HepG2 (cell line): ENCODE data around the gene CABLES1. TPM values are rescaled to one million over a fixed set of nuclear protein-coding genes. Genes with fewer than 3 reads are reported as not detected.

Source experiments
- BCL6 ChIP-seq: IDR thresholded peaks from 2 replicates; pipeline ENCODE4 v1.6.1; 2016; ENCODE audit warnings: missing genetic modification reagents, missing compliant biosample characterization
- CEBPG ChIP-seq: IDR thresholded peaks from 2 replicates; pipeline ENCODE4 v1.6.1; 2016
- CREM ChIP-seq, 2 experiments: sonication (generic) in 1 of 2; formaldehyde crosslinking in 1 of 2; IDR thresholded peaks; 2 replicates each; pipeline versions ENCODE4 v1.4.0 to v1.6.1; 2016 to 2020; ENCODE audit warnings: antibody characterized with exemption in 1 of 2, mild to moderate bottlenecking in 1 of 2, missing genetic modification reagents in 1 of 2
- DNMT1 ChIP-seq: sonication (generic); formaldehyde crosslinking; IDR thresholded peaks from 2 replicates; pipeline ENCODE4 v1.5.1; 2020; ENCODE audit warnings: mild to moderate bottlenecking, missing genetic modification reagents
- ELF3 ChIP-seq: IDR thresholded peaks from 2 replicates; pipeline ENCODE4 v1.6.1; 2016; ENCODE audit warnings: missing genetic modification reagents, missing compliant biosample characterization
- ERF ChIP-seq: IDR thresholded peaks from 2 replicates; pipeline ENCODE4 v1.6.1; 2018; ENCODE audit warnings: missing biosample characterization, missing genetic modification reagents
- FOXA3 ChIP-seq: IDR thresholded peaks from 2 replicates; pipeline ENCODE4 v1.6.1; 2016; ENCODE audit warnings: missing genetic modification reagents, missing compliant biosample characterization
- GFI1 ChIP-seq: sonication (generic); formaldehyde crosslinking; IDR thresholded peaks from 2 replicates; pipeline ENCODE4 v1.5.0; 2020; ENCODE audit warnings: missing genetic modification reagents, mild to moderate bottlenecking, borderline replicate concordance
- HHEX ChIP-seq: IDR thresholded peaks from 2 replicates; pipeline ENCODE4 v1.6.1; 2016; ENCODE audit warnings: control low read depth
- KDM2A ChIP-seq: sonication (generic); formaldehyde crosslinking; IDR thresholded peaks from 2 replicates; pipeline ENCODE4 v1.4.0; 2020; ENCODE audit warnings: low read depth, missing genetic modification reagents, borderline replicate concordance
- KDM4B ChIP-seq: sonication (generic); formaldehyde crosslinking; IDR thresholded peaks from 2 replicates; pipeline ENCODE4 v1.4.0; 2020; ENCODE audit warnings: missing genetic modification reagents
- MTA3 ChIP-seq: sonication (generic); formaldehyde crosslinking; IDR thresholded peaks from 2 replicates; pipeline ENCODE4 v1.4.0; 2020; ENCODE audit warnings: missing genetic modification reagents
- PHF21A ChIP-seq: sonication (generic); formaldehyde crosslinking; IDR thresholded peaks from 2 replicates; pipeline ENCODE4 v1.5.0; 2020; ENCODE audit warnings: mild to moderate bottlenecking, missing genetic modification reagents
- RXRB ChIP-seq: IDR thresholded peaks from 2 replicates; pipeline ENCODE4 v1.6.1; 2016; ENCODE audit warnings: borderline replicate concordance, missing genetic modification reagents, missing compliant biosample characterization
- SETDB1 ChIP-seq: sonication (generic); formaldehyde crosslinking; IDR thresholded peaks from 2 replicates; pipeline ENCODE4 v1.5.1; 2020; ENCODE audit warnings: missing genetic modification reagents, mild to moderate bottlenecking, borderline replicate concordance
- SKI ChIP-seq: fragments of 450-650 bp; IDR thresholded peaks from one replicate; pipeline ENCODE4 v1.6.1; 2018; ENCODE audit warnings: mild to moderate bottlenecking; ENCODE audit not compliant: partially characterized antibody
- SP140L ChIP-seq: sonication (generic); formaldehyde crosslinking; IDR thresholded peaks from 2 replicates; pipeline ENCODE4 v1.4.0; 2020; ENCODE audit warnings: missing genetic modification reagents, borderline replicate concordance
- WIZ ChIP-seq: sonication (generic); formaldehyde crosslinking; IDR thresholded peaks from 2 replicates; pipeline ENCODE4 v1.5.1; 2020; ENCODE audit warnings: mild to moderate bottlenecking, missing genetic modification reagents
- ZBTB38 ChIP-seq: sonication (generic); formaldehyde crosslinking; IDR thresholded peaks from 2 replicates; pipeline ENCODE4 v1.5.1; 2020; ENCODE audit warnings: mild to moderate bottlenecking, missing genetic modification reagents
- ZIK1 ChIP-seq: sonication (generic); formaldehyde crosslinking; IDR thresholded peaks from 2 replicates; pipeline ENCODE4 v1.5.0; 2020; ENCODE audit warnings: mild to moderate bottlenecking, low read depth, missing genetic modification reagents, borderline replicate concordance
- ZNF207 ChIP-seq: fragments of 450-650 bp; IDR thresholded peaks from 2 replicates; pipeline ENCODE4 v1.6.1; 2016; ENCODE audit warnings: antibody characterized with exemption, borderline replicate concordance
- ZNF24 ChIP-seq: fragments of 450-650 bp; IDR thresholded peaks from 2 replicates; pipeline ENCODE4 v1.6.1; 2017; ENCODE audit warnings: antibody characterized with exemption, mild to moderate bottlenecking
- ZNF563 ChIP-seq: sonication (generic); formaldehyde crosslinking; IDR thresholded peaks from 2 replicates; pipeline ENCODE4 v1.8.0; 2022; ENCODE audit warnings: mild to moderate bottlenecking, moderate library complexity, missing genetic modification reagents
- ZNF792 ChIP-seq: IDR thresholded peaks from 2 replicates; pipeline ENCODE4 v1.6.1; 2016
- ZNF83 ChIP-seq: sonication (generic); formaldehyde crosslinking; IDR thresholded peaks from 2 replicates; pipeline ENCODE4 v1.4.0; 2020; ENCODE audit warnings: missing genetic modification reagents, mild to moderate bottlenecking, borderline replicate concordance
- polyA plus RNA-seq, 8 experiments: library from polyadenylated mRNA; depleted of rRNA in 3 of 8; stranded (reverse) in 7 of 8; unstranded in 1 of 8; fragments of >200 nt; fragmentation: Illumina TruSeq in 4 of 8; extraction: Trizol in 4 of 8; gene quantifications; 2 replicates each; pipeline versions ENCODE4 v1.2.1 to v1.2.3, GENCODE V29; 2011 to 2016; ENCODE audit warnings: low read depth in 4 of 8, missing spikeins in 1 of 8, mixed read lengths in 1 of 8; ENCODE audit not compliant: insufficient read depth in 1 of 8
- total RNA-seq, 5 experiments: library from RNA; depleted of rRNA; stranded (reverse); fragments of >200 nt; fragmentation: Illumina TruSeq; extraction: Trizol; gene quantifications; 2 replicates each; pipeline ENCODE4 v1.2.3, GENCODE V29; 2016; ENCODE audit warnings: low read depth in 1 of 5
- TF ChIP-seq, protein P1 (sequence below): sonication (generic); formaldehyde crosslinking; IDR thresholded peaks from 2 replicates; pipeline ENCODE4 v1.5.0; 2020; ENCODE audit warnings: missing genetic modification reagents
- TF ChIP-seq, protein P2 (sequence below): IDR thresholded peaks from 2 replicates; pipeline ENCODE4 v1.6.1; 2016; ENCODE audit warnings: mild to moderate bottlenecking
- TF ChIP-seq, protein P3 (sequence below): sonication (generic); formaldehyde crosslinking; IDR thresholded peaks from 2 replicates; pipeline ENCODE4 v1.4.0; 2020; ENCODE audit warnings: mild to moderate bottlenecking, missing genetic modification reagents

The CABLES1 gene
- total and polyA plus RNA-seq, 2 of the 13 experiments (the other 11 are each of a cell fraction or from before 2014, with no cell fraction given), result 14.7 to 25.8 TPM

DNA sequence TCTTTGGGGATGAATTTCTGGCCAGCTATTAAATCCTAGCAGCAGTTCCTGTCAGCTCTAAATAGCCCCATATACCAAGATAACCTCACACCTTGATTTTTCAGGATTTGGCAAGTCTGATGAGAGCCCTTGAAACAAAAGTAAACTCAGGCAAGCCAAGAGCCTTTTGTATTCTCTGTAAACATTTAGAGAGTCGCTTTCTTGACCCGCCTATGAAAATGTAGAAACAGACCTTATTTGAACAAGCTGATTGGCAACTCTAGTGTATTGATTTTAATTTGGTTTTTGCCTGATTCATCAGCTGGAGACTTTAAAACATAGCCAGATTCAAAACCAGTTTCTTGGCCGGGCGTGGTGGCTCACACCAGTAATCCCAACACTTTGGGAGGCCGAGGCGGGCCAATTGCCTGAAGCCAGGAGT is 43.4 kb downstream of the CABLES1 start (continued):
- no peak for TF ChIP-seq ZNF207
- TF ChIP-seq ZNF24, result no peak
- no peak for TF ChIP-seq KDM4B (CRISPR knock-in tag)
- TF ChIP-seq SETDB1 (CRISPR knock-in tag), result no peak
- TF ChIP-seq ZNF563 (CRISPR knock-in tag), result no peak
- TF ChIP-seq KDM2A (CRISPR knock-in tag), result no peak
- TF ChIP-seq SP140L (CRISPR knock-in tag), result no peak
- TF ChIP-seq, protein P1, sequence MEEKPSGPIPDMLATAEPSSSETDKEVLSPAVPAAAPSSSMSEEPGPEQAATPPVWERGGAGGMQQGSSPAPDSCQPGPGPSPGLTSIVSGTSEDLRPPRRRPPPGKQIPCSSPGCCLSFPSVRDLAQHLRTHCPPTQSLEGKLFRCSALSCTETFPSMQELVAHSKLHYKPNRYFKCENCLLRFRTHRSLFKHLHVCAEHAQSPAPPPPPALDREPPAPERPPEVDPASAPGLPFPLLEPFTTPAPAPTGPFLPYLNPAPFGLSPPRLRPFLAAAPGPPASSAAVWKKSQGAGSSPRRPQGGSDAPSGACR (CRISPR knock-in tag), result no peak
- TF ChIP-seq, protein P2, sequence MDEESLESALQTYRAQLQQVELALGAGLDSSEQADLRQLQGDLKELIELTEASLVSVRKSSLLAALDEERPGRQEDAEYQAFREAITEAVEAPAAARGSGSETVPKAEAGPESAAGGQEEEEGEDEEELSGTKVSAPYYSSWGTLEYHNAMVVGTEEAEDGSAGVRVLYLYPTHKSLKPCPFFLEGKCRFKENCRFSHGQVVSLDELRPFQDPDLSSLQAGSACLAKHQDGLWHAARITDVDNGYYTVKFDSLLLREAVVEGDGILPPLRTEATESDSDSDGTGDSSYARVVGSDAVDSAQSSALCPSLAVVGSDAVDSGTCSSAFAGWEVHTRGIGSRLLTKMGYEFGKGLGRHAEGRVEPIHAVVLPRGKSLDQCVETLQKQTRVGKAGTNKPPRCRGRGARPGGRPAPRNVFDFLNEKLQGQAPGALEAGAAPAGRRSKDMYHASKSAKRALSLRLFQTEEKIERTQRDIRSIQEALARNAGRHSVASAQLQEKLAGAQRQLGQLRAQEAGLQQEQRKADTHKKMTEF (CRISPR knock-in tag), result peak; percentile 49; the same call in 1 of the 2 replicates
- peak; percentile 36; the same call in 1 of the 2 replicates for TF ChIP-seq BCL6 (CRISPR knock-in tag)
- TF ChIP-seq ERF, result no peak
- no peak for TF ChIP-seq ELF3
- TF ChIP-seq ZBTB38 (CRISPR knock-in tag), result no peak
- no peak for TF ChIP-seq MTA3
- peak; percentile 68 for TF ChIP-seq FOXA3 (CRISPR knock-in tag)
- 0 out of 2 replicates have a peak, but pooled peaks have one; percentile 23 for TF ChIP-seq PHF21A (CRISPR knock-in tag)
- TF ChIP-seq DNMT1 (CRISPR knock-in tag), result no peak
- no peak for TF ChIP-seq SKI
- no peak for TF ChIP-seq ZIK1 (CRISPR knock-in tag)
- TF ChIP-seq, protein P3, sequence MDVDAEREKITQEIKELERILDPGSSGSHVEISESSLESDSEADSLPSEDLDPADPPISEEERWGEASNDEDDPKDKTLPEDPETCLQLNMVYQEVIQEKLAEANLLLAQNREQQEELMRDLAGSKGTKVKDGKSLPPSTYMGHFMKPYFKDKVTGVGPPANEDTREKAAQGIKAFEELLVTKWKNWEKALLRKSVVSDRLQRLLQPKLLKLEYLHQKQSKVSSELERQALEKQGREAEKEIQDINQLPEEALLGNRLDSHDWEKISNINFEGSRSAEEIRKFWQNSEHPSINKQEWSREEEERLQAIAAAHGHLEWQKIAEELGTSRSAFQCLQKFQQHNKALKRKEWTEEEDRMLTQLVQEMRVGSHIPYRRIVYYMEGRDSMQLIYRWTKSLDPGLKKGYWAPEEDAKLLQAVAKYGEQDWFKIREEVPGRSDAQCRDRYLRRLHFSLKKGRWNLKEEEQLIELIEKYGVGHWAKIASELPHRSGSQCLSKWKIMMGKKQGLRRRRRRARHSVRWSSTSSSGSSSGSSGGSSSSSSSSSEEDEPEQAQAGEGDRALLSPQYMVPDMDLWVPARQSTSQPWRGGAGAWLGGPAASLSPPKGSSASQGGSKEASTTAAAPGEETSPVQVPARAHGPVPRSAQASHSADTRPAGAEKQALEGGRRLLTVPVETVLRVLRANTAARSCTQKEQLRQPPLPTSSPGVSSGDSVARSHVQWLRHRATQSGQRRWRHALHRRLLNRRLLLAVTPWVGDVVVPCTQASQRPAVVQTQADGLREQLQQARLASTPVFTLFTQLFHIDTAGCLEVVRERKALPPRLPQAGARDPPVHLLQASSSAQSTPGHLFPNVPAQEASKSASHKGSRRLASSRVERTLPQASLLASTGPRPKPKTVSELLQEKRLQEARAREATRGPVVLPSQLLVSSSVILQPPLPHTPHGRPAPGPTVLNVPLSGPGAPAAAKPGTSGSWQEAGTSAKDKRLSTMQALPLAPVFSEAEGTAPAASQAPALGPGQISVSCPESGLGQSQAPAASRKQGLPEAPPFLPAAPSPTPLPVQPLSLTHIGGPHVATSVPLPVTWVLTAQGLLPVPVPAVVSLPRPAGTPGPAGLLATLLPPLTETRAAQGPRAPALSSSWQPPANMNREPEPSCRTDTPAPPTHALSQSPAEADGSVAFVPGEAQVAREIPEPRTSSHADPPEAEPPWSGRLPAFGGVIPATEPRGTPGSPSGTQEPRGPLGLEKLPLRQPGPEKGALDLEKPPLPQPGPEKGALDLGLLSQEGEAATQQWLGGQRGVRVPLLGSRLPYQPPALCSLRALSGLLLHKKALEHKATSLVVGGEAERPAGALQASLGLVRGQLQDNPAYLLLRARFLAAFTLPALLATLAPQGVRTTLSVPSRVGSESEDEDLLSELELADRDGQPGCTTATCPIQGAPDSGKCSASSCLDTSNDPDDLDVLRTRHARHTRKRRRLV (CRISPR knock-in tag), result no peak
- TF ChIP-seq ZNF792 (CRISPR knock-in tag), result no peak
- TF ChIP-seq HHEX (CRISPR knock-in tag), result peak; percentile 68
- TF ChIP-seq RXRB, result no peak
- 0 out of 2 replicates have a peak, but pooled peaks have one; percentile 7 for TF ChIP-seq CEBPG (CRISPR knock-in tag)
- no peak for TF ChIP-seq WIZ (CRISPR knock-in tag)
- TF ChIP-seq ZNF83 (CRISPR knock-in tag), result no peak
- peak; percentile 24; the same call in 1 of the 2 replicates for TF ChIP-seq CREM (IDR thresholded peaks at IDR 0.05)
- TF ChIP-seq CREM (CRISPR knock-in tag; IDR thresholded peaks at IDR 0.05), result no peak
- peak; percentile 46; the same call in 1 of the 2 replicates for TF ChIP-seq GFI1
